DMS153 treated with DMSO at 0.1 percent for 48 hours (cell line): Measurements from ENCODE around the gene VGLL4.
"Not testable (repeated sequence)": the region's sequence is repeated elsewhere in the genome, so short reads cannot be mapped to it uniquely, and the experiment has no call there.

Source experiments
- DNase-seq: peaks from one replicate; lab custom pipeline; 2025; ENCODE audit not compliant: unreplicated experiment; lab: John Stamatoyannopoulos, UW

VGLL4 gene

DNA sequence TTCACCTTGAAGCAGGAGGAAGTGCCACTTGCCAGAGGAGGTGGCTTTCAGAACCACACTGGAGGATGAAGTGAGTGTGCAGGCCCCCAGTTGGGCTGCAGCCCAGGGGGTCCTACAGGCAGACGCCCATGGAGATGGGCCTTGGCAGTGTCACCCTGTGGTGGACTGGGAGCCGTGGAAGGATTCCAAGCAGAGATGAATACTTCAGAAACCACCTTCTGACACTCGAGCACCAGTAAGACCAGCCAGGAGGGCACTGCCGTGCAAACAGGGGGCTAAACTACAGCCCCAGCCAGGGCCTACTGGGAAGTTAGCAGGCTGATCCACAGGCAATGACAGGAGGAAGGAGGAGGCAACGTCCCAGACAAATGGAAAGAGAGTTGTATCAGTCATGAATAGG, 55.4 kb downstream of the VGLL4 start:
- DNase-seq, result no peak

GRCh38 chr3:11587766-11588165, 55.9 kb downstream of the VGLL4 start:
- DNase-seq, result no peak

- DNase-seq, result no peak
Observed at GRCh38 chr3:11584570-11584969, 59.1 kb downstream of the VGLL4 start.

GRCh38 chr3:11583638-11584046, 60.1 kb downstream of the VGLL4 start:
- no peak for DNase-seq

- no peak for DNase-seq
Observed at GRCh38 chr3:11583235-11583634, 60.5 kb downstream of the VGLL4 start.

DNA sequence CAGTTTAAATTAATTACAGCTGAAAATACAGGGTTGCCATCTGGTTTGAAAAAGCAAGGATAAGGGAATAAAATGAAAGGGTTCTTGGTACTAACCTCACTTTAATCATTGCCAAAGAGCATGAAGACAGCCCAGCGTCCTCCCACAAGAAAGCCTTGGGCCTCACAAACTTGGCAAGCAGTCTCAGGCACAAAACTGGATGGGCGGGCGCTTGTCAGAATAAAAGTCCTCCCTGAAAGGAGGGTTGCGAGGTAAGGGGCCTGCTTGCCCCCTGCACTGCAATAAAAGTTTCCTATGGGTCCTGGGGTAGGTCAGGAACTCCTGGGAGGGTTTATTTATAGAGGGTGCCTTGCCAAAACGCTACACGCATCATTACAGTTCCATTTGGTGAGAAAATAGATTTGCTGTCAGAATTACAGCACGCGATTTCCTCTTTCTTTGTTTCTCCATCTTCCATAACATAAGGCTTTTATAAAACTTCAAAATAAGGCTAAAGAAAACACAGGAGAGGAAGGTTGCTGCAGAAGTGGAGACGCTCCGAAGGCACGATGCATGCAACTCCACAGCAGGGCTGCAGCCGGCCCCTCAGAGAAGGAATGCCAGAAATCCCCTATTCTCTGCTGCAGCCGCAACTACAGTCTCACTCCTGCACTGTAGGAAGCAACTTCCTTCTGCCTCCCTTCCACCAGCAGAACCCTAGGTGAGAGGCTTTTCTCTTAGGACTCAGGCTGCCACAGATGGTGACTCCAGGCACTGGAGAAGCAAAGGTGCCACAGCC, 61.3 kb downstream of the VGLL4 start:
- no peak for DNase-seq

- no peak for DNase-seq
Observed at GRCh38 chr3:11581237-11582190, 62.2 kb downstream of the VGLL4 start.

DNA sequence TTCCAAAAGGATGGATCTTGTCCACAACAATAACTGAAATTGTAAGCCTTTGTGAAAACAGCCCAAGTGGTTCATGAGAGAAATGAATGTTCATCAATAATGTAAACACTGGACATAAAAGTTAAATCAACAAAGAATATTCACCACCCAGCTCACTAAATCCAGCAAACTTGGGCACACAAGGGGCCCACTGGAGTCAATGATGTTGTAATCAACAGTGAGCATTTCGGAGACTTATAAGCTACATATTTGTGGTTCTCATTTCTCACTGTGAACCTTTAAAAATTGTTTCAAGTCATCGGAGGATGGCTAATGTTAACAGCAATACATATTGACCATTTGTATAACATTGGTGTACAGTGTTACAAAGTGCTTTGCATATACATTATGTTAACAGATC, 63.1 kb downstream of the VGLL4 start:
- DNase-seq, result no peak

DNA sequence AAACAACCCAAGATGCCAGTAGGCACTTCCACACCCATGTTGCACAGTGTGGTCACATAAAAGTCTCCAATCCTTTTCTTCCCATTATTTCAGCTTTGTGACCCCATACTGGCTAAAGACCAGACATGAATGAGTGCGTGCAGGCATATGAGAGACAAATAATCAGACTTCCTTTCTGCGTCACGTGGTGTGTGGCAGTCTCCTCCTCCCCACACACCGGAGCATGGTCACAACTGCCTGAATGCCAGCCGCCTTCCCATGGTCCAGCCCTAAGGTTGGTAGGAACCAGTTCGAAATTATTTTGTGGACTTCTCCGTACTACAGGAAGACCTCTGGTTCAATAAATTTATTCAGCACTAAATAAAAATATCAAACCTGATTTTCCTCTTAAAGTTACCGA, 65.5 kb downstream of the VGLL4 start:
- DNase-seq, result no peak

DNA sequence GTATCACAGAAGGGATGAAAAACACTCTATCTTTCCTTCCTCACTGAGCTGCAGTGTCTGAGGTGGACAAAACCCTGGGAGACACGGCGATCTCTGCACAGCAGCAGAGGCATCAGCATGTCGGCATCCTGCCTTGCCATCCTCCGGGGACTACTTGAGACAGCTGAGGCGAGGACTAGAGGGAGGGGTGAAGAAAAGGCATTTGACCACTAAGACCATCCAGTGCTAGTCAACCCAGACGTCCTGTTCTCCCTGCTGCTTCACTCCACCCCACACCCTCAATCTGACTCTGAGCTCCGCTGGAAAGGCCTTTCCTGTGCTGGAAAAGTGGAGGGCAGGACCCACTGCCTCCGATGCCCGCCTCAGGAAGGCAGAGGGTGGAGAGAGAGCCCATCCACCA, 67.3 kb downstream of the VGLL4 start:
- no peak for DNase-seq

DNA sequence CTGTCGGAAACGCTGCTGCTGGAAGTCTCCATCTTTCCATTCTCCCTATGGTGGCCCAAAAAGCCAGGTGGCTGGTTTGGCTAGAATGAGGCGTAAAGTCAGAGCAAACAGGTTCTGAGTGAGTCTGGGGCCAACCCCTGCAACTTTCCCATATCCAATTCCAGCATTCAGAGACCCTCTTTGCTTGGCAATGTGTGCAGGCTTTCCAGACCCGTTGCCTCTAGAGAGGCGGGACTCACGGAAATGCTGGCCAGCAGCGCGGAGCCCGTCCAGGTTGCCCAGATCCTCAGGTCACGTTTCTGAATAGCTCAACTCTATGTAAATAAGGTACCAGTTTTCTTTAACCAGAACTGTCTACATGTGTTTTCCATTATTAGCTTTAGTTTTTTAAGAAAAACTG, 68.0 kb downstream of the VGLL4 start:
- no peak for DNase-seq

- DNase-seq, result no peak
Observed at GRCh38 chr3:11574981-11575669, 68.6 kb downstream of the VGLL4 start.

- DNase-seq, result not testable (repeated sequence)
Observed at GRCh38 chr3:11572660-11573059, 71.1 kb downstream of the VGLL4 start.

DNA sequence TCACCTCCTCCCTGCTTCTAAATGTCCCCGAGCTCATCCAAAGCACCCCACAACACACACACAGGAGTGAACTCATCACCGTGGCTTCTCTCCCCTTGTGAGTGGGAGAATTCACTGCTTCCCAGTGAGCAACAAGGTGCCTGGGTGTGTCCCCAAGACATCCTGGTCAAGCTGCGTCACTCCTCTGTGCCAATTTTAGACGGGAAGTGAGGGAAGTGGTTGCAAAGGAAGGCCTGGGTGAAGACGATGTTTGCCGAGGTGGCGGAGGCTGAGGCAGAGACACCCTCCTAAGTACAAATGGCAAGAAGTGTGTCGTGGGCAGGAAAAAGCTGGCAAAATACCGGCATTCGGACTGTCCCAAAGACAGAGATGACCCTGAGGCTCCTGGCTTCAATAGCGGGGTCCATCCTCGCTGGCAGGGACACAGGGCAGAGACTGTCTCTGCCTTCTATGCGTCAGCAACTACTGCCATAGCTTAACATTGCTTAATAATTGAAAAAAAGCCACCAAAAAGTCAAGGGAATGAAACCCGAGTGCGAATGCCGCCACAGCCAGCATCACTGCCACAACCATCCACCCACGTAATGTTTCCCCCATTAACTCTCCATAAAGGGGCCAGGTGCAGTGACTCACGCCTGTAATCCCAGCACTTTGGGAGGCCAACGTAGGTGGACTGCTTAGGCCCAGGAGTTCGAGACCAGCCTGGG, 72.8 kb downstream of the VGLL4 start:
- DNase-seq, result no peak

- DNase-seq, result no peak
Observed at GRCh38 chr3:11570251-11570650, 73.5 kb downstream of the VGLL4 start.

DNA sequence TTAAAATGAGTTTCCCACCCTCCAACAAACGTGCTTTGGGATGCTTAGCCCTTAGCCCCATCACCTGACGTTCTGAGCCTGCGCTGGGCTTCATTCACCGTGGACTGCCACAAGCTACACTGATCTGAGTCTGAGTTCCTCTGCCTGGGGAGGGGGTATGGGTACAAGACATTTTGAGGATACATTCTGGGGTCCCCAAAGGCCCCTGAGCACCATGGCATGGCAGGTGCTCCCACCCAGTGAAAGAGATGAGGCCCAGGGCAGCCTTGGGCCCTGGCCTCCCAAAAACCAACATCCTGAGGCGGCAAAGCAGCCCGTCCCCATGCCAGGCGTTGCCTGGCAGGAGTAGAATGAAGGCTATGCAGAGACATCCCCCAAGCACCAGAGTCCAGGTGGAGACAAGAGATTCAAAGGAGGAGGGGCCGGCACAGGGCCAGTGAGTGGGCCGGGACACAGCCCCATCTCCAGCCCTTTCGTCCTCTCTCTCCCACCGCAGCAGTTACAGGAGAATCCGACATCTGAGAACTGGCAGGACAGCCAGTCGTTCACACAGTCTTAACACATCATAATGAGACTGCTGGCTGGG, 74.5 kb downstream of the VGLL4 start:
- DNase-seq, result no peak

DNA sequence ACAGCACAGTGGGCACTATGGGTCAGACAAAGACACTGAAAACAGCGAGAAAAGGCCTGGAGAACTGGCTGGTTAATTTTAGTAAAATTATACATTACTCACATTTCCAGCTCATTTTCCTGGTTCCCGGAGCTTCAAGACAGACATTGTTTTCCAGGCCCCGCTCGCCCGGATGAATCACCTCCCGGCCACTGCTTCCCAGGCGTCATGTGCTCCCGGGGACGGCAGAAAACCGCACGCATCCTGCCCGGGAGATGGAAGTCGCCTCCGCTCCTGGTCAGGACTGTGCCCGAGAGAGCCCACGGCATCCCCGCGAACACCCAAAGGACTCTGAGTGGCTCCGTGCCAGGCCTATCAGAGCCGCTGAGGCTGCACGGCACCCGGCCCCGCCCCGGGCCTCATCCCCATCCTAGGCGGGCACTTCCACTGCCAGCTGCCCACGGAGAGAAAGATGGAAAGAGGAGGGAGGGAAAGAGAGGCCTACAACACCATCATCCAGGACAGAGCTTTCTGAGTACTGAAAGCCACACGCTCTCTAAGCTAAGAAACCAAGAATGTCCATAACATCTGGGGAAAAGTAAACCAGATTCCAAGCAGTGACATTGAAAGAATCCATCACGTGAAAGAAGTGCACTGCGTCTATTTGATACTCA, 75.1 kb downstream of the VGLL4 start:
- DNase-seq, result no peak

- no peak for DNase-seq
Observed at GRCh38 chr3:11567516-11568467, 75.9 kb downstream of the VGLL4 start.

DNA sequence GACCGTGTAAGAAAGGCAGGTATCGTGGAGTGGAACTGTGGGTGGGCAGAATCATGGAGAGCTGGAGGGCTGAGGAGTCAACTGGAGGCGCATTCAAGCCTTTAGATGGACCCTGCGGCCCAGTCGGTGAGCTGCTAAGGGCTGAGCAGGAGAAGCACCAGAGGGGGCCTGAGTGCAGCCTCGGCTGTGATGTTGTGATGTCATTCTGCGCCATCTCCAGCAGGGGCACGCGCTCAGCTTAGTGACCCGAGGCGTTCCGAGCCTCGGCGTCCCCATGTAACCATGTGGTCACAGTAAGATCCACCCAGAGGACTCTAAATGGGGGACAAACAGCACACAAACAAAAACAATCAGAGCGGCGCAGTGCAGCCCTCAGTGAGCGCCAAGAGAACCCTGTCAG, 76.8 kb downstream of the VGLL4 start:
- DNase-seq, result no peak
